Measurements from ENCODE around the gene MOB3A.

MOB3A gene

DNA sequence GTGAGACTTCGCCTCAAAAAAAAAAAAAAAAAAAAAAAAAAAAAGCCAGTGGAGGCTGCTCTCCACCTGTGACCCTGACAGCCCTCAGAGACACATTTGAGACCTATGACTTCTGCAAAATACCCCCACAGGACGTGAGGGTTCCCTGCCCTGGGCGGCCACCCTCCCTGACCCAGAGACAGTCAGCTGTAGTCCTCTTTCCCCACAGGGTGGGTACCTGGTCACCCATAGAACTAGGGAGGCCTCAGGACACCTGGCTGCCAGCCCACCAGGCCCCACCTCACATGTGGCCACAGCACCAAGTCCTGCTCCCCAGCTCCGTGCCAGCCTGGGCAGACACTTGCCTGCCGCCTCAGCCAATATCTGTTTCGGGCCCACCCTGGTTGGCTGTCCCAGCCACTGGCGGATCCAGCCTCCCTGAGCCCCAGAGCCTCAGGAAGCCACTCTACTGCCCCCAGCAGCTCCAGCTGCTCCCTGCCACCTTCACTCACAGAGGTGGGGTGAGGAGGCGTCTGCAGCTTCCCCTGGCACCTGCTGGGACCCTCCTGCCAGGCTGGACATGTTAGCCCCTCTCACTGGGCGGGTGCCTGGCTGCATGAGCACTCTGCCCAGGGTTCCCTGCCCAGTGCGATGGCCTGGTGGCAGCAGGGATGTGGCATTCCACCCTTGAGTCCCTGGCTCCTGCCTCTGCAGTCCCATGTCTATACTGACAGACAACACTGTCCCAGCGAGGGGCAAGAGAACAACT is 52.0 kb downstream of the MOB3A start:
- Mint-ChIP-seq H3K9me3 (no peaks in the 10 kb centered on the region), H3K27me3 (no peaks in the 10 kb centered on the region), H3K4me3 (peak overlapping the region in 1 of 2 donors; percentile 46), H3K4me1 (peaks cover 85% of the 10 kb centered on the region), H3K27ac (peak overlapping the region; percentile 27 to 90)
- DNase-seq (no peak), ATAC-seq (no peak)

DNA sequence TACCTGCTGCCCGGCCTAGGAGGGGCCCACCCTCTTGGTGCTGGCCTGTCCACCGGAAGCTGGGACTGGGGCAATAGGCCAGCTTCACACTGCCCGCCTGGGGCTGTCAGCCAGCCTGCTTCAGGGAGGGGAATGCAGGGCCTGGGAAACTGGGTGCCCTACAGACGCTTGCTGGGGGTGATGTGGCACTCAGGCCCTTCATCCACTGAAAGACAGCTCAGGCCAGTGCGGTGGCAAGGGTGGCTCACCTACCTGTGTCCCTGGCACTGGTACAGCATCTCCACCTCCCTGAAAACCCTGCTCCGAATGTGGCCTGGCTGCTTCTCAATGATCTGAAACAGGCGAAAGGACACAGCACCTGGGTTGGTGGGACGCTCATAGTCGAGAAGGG is 52.9 kb downstream of the MOB3A start:
- ATAC-seq (no peak), DNase-seq (no peak)
- H3K27me3 Mint-ChIP-seq: no peaks in the 10 kb centered on the region
- H3K4me3 Mint-ChIP-seq: peak overlapping the region; percentile 85 to 89
- peaks cover 82% of the 10 kb centered on the region for H3K4me1 Mint-ChIP-seq
- H3K27ac Mint-ChIP-seq: peak overlapping the region in 1 of 2 donors; percentile 19
- no peaks in the 10 kb centered on the region for H3K9me3 Mint-ChIP-seq

DNA sequence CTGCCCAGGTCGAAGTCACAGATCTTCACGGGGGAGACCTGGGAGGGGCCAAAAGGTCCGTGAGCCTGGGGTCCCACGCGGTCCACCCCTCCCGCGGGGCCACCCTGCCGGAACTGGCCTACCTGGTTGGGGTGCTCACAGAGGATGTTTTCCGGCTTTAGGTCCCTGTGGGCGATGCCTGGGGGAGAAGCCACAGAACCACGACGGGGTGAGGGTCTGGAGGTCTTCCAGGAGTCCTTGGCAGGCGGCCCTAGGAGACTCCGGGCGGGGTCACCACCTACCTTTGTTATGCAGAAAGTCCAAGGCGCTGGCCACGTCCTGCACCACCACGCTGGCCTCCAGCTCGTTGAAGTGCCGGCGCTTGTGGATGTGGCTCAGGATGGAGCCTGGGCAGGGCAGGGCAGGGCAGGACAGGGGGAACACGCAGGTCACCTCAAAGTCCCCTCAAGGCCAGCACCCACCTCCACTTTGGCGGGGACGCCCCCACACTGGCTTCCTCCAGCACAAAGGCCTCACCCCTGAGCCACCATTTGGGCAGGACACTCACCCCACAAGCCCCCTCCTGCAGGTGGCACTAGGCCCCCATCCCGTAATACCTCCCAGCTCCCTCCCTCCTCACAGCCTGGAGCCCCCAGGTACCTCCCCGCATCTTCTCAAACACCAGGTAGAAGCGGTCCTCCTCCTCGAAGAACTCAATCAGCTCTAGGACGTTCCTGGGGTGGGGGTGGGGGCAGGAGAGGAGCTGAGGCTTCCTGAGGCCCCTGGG is 53.5 kb downstream of the MOB3A start:
- H3K9me3 Mint-ChIP-seq: no peaks in the 10 kb centered on the region
- DNase-seq: peak in 1 of 2 donors; percentile 43
- H3K27ac Mint-ChIP-seq: peak overlapping the region; percentile 88 to 95
- peak; percentile 2 for ATAC-seq
- no peaks in the 10 kb centered on the region for H3K27me3 Mint-ChIP-seq
- peak overlapping the region; percentile 85 to 89 for H3K4me3 Mint-ChIP-seq
- peaks cover 81% of the 10 kb centered on the region for H3K4me1 Mint-ChIP-seq

DNA sequence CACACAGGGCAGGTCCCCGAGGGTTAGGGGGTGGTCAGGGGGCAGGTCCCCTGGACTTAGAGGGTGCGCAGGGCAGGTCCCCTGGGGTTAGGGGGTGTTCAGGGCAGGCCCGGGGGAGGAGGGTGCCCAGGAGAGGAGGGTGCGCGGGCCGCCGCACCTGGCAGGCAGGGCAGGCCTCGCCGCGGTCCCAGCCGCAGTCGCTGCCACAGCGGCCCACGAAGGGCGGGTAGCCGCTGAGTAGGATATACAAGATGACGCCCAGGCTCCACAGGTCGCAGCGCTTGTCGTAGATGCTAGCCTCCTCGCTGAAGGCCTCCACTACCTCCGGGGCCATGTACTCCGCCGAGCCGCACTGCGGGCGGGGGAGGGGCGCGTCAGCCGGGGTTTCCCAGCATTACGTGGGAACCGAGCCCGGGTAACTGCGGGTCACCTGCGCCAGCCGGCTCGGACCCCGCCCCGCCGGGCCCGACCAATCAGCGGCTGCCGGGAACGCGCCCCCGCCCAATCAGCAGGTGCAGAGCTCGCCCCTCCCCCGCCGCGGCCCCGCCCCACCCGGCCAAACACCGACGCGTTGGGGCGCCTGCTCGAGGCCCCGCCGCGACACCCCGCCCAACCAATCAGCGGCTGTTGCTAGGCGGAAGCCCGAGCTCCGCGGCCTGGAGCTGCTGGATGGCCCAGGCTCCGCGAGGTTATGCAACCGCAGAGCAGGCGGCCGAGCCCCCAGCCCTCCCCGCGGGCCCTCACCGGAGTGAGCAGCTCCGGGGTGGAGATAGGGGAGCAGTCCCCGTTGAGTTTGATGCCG is 54.2 kb downstream of the MOB3A start:
- Mint-ChIP-seq H3K9me3 (no peaks in the 10 kb centered on the region), H3K27ac (peak overlapping the region; percentile 95 to 99), H3K27me3 (no peaks in the 10 kb centered on the region), H3K4me1 (peaks cover 74% of the 10 kb centered on the region), H3K4me3 (peak overlapping the region; percentile 85 to 97)
- peak; percentile 92 for ATAC-seq
- DNase-seq: peak; percentile 99

DNA sequence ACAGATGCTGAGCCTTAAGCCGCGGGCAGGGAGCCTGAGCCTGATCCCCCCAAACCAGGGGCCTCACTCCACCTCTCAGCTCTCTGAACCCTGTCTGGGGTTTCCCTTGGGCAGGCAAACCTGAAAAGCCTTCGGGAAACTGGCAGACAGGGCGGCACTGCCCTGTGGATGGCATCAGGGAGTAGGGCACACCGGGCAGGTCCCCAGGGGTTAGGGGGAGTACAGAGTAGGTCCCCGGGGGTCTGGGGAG is 54.8 kb downstream of the MOB3A start:
- Mint-ChIP-seq H3K4me1 (peaks cover 71% of the 10 kb centered on the region), H3K4me3 (peak overlapping the region; percentile 82 to 97), H3K9me3 (no peaks in the 10 kb centered on the region), H3K27ac (peak overlapping the region; percentile 95 to 99), H3K27me3 (no peaks in the 10 kb centered on the region)
- ATAC-seq: no peak
- no peak for DNase-seq

DNA sequence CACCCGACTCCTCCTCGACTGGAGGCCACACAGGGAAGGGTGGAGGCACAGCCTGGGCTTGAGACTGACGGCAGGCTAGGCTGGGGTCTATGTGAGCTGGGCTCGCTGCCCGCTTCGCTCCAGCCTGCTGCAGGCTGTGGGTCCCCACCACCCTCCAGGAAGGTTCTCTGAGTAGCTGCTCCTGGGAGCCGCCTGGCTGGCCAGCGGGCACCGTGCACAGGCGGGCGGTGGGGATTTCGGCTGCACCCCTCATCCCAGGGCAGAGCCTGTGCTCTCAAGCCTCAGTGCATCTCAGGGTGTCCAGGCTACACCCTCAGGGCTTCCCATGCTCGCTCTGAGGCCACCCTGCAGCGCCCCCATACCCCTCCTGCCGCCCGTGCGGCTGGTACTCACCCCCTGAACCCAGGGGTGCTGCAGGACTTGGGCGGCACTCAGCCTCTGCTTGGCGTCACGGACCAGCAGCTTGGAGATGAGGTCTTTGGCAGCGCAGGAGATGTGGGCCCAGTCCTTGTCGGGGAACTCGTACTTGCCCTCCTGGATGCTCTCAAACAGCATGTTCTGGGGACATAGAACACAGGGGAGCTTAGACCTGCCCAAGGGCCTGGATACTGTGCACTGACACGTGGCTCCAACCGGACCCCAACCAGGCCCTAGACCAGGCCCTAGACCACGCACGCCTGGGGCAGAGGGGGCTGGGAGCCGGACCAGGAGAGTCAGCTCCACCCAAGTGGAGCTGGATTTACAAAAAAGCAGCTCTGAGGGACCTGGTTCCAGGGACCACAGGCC is 55.3 kb downstream of the MOB3A start:
- Mint-ChIP-seq H3K27ac (peak overlapping the region; percentile 95 to 99), H3K27me3 (no peaks in the 10 kb centered on the region), H3K4me3 (peak overlapping the region; percentile 82 to 97), H3K4me1 (peaks cover 67% of the 10 kb centered on the region), H3K9me3 (no peaks in the 10 kb centered on the region)
- ATAC-seq (no peak), DNase-seq (no peak)

DNA sequence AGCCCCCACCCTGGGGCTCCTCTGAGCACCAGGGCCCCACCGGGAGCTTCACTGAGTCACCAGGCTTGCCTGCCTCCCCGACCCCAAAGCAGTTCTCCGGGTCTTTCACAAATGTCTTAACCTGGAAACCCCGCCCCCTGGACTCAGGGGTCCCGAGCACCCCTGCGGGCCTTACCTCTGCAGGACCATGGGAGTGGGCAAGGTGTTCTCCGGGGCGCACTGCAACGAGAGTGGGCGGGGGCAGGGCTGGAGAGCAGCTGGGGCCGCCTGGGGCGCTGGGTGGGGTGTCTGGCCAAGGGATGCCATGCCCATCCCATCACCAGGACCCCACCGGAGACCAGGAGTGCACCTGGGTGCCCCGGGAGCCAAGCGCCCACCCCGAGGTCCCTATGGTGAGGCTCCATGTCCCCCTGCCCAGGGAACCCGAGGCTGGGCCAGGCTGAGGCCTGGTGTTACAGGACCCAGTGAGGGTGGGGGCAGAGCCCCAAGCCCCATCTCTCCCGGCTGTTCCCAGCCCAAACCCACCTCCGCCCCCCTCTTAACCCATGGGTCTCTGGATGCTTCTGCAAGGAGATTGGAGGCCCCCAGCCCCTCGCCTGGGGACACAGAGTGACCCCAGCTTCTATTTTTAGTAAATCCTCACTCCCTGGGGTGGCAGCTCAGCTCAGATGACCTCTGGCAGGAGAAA is 56.0 kb downstream of the MOB3A start:
- Mint-ChIP-seq H3K27ac (peak overlapping the region in 1 of 2 donors; percentile 42), H3K4me3 (peak overlapping the region in 1 of 2 donors; percentile 97), H3K4me1 (peaks cover 65% of the 10 kb centered on the region), H3K27me3 (no peaks in the 10 kb centered on the region), H3K9me3 (peaks cover 4 to 7% of the 10 kb centered on the region in 2 donors)
- peak in 1 of 2 donors; percentile 19 for DNase-seq
- no peak for ATAC-seq

DNA sequence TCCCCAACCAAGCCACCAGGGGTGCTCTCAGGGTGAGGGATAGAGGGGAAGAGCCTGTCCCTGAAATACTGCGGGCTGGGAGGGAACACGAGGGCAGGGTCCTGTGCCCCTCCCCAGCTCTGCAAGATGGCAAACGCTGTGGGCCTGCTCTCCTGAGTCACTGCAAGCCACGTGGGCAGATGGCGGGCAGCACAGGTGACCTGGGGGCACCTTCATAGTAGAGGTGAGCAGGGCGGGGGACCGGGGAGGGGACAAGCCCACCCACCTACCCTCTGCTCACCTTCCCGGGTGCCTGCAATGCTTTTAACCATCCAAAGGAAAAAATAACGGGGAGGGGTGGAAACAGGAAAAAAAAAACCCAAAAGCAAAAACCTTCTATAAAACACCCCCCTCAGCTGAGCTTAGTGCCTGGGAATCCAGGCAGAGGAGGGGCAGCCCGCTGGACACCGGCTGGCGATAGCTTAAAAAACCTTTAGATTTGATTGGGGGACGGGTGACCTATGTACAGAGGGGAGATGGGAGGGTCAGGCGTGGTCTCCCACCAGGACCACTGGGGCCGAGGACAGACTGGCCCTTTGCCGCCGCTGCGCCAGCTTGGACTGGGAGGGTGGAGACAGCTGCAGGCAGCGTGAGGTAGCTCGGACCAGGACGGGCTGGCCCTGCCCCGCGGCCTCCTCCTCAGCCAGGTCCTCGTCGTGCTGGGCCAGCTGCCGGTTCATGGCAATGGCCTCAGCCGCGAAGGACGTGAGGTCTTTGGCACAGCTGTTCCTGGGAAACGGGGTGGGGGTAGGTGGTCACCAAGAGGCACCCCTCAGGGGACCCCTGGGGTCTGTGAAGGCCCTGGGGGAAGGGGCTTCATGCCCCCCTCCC is 56.8 kb downstream of the MOB3A start:
- H3K27ac Mint-ChIP-seq: peak overlapping the region in 1 of 2 donors; percentile 76
- peaks cover 4 to 12% of the 10 kb centered on the region in 2 donors for H3K9me3 Mint-ChIP-seq
- H3K4me1 Mint-ChIP-seq: peaks cover 64% of the 10 kb centered on the region
- no peak overlapping the region for H3K4me3 Mint-ChIP-seq
- no peaks in the 10 kb centered on the region for H3K27me3 Mint-ChIP-seq
- ATAC-seq: no peak
- no peak for DNase-seq

DNA sequence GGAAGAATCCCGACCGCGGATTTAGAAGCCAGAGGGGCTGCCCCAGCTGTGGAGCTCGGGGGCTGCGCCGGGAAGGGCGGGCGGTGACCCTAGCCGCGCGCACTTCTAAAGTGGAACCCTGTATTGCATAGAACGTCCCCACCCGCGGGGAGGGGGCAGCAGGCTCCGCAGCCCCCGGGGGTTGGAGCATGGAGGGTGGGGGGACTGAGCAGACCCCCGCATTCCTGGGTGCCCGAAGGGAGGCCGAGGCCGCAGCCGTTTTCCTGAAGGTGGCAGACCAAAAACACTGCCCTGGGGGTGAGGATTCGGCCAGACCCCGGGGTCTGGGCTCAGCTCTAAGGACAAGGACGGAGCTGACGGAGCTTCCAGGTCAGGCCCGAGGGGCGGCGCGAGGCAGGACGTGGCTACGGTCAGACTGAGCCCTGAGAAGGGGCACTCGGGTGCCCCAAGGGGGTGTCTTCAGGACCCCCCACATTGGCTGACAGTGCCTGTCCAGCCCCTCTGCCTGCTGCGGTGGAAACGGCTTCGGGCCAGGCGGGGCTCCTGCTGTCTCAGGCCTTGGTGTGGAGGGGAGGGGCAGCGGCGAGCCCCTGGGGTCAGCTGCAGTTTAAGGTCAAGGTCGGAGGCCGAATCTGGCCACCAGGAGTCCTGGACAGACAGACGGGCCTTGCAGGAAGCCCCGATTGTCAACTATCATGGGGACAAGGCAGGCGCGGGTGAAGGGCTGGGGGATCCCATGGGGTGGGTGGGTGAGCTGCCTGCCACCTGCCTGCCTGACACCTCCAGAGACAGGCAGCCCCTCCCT is 57.6 kb downstream of the MOB3A start:
- peaks cover 56% of the 10 kb centered on the region for H3K4me1 Mint-ChIP-seq
- no peaks in the 10 kb centered on the region for H3K27me3 Mint-ChIP-seq
- H3K4me3 Mint-ChIP-seq: no peak overlapping the region
- H3K27ac Mint-ChIP-seq: peak overlapping the region in 1 of 2 donors; percentile 76
- DNase-seq (no peak), ATAC-seq (no peak)
- peaks cover 4 to 12% of the 10 kb centered on the region in 2 donors for H3K9me3 Mint-ChIP-seq

DNA sequence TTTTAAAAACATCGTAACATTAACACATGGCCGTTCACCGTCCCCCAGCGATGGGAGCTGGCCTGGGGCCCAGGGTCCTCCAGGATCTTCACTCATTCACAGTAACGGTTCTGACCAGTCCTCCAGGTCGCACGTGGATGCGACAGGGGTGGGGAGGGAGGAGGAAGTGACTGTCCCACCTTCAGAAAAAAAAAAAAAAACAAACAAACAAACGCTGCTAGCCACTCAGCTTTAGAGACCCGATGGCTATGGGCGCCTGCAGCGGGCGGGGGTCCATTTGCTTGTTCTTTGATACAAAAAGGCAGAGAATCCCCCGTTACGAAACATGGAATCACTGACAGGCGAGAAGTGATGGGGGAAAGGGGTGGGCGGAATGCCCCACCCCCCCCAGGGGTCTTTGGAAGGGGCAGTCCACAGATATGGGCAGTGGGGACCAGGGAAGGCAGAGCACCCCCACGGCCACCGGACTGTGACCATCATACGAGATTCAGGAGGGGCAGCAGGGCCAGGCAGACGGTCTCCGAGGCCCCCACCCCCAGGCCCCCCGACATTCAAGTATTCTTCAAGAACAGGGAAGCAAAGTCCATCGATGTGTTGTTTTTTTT is 58.4 kb downstream of the MOB3A start:
- no peak for ATAC-seq

DNA sequence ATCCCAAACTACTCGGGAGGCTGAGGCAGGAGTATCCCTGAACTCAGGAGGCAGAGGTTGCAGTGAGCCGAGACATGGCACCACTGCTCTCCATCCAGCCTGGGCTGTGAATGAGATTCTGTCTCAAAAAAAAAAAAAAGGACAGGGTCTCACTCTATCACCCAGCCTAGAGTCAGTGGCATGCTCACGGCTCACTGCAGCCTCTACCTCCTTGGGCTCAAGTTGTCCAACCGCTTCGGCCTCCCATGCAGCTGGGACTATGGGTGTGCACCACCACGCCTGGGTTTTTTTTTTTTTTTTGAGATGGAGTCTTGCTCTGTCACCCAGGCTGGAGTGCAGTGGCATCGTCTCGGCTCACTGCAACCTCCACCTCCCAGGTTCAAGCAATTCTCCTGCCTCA is 59.7 kb downstream of the MOB3A start:
- no peaks in the 10 kb centered on the region for H3K27me3 Mint-ChIP-seq
- peak overlapping the region in 1 of 2 donors; percentile 27 for H3K27ac Mint-ChIP-seq
- no peak for ATAC-seq
- DNase-seq: no peak
- peaks cover 60% of the 10 kb centered on the region for H3K4me1 Mint-ChIP-seq
- peaks cover 4 to 12% of the 10 kb centered on the region in 2 donors for H3K9me3 Mint-ChIP-seq
- no peak overlapping the region for H3K4me3 Mint-ChIP-seq

More for the DNA sequence above, 58.4 kb downstream of the MOB3A start:
- no peak for DNase-seq
- peak overlapping the region in 1 of 2 donors; percentile 71 for H3K27ac Mint-ChIP-seq
- H3K9me3 Mint-ChIP-seq: peaks cover 4 to 12% of the 10 kb centered on the region in 2 donors
- H3K4me1 Mint-ChIP-seq: peaks cover 56% of the 10 kb centered on the region
- H3K27me3 Mint-ChIP-seq: no peaks in the 10 kb centered on the region
- no peak overlapping the region for H3K4me3 Mint-ChIP-seq

DNA sequence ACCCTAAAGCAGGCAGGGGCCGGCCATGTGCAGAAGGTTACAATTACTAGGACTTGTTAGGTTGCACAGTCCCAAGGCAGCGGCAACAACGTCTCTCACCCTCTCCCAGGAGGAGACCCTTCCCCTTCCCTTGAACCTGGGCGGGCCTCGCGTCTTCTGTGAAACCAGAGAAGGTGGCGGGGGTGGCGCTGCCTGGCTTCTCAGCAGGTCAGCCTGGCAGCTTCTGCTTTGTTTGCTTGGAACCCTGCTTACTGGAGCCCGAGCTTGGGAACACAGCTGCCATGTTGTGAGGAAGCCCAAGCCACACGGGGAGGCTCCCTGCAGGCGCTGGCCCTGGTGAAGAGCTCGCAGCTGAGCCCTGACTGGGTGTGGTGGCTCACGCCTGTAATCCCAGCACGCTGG is 60.5 kb downstream of the MOB3A start:
- H3K9me3 Mint-ChIP-seq: peaks cover 4 to 12% of the 10 kb centered on the region in 2 donors
- H3K27ac Mint-ChIP-seq: no peak overlapping the region
- DNase-seq (no peak), ATAC-seq (no peak)
- H3K4me3 Mint-ChIP-seq: peak overlapping the region in 1 of 2 donors; percentile 26
- H3K27me3 Mint-ChIP-seq: no peaks in the 10 kb centered on the region
- H3K4me1 Mint-ChIP-seq: peaks cover 53% of the 10 kb centered on the region

Data from stimulated activated naive CD8-positive, alpha-beta T cell treated with anti-CD3 and anti-CD28 coated beads, Interleukin-15, amount 100 ng/mL, for 72 hours (primary cell).